ENCODE data around the gene RTL10.

Gene RTL10

DNA sequence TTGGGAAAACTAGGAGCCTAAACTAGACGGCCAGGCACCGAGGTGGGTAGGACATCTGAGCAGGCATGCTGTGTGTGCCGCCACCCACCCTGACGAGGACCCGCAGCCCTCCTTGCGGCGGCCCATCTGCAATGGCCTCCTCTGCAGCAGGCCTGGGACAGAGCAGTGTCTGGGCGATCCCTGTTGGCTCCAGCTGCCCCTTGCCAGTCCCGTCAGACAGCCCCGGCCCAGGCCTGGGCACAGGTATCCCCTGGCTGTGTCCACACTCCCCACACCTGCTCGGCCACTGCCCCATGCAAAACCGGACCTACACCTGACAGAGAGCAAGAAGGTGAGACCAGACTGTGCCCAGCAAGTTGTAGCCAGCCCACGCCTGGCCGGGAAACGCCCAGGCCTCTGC, 38.7 kb upstream of the RTL10 start:
- DNase-seq: no peak
- Histone ChIP-seq H2AFZ (ENCODE audit: low read length) (no peak overlapping the region), H3K9me2 (replicated peaks; ENCODE audit: insufficient read depth, low read length) (no peaks in the 10 kb centered on the region), H3F3A (ENCODE audit: insufficient read depth, low read length) (peaks cover 17% of the 10 kb centered on the region), H3K4me1 (ENCODE audit: low read length) (peaks cover 26% of the 10 kb centered on the region), H3K27ac (ENCODE audit: low read length) (no peak overlapping the region), H3K4me2 (ENCODE audit: low read depth, low read length) (no peak overlapping the region), H3K27me3 (replicated peaks; ENCODE audit: insufficient read depth, low read length) (no peaks in the 10 kb centered on the region), H3K9me3 (replicated peaks; ENCODE audit: insufficient read depth, low read length) (no peaks in the 10 kb centered on the region), H3K9ac (ENCODE audit: low read length) (no peak overlapping the region), H3K4me3 (ENCODE audit: low read length) (no peak overlapping the region), H3K79me2 (ENCODE audit: low read length) (no peaks in the 10 kb centered on the region), H4K20me1 (ENCODE audit: insufficient read depth, low read length) (no peaks in the 10 kb centered on the region), H3K36me3 (replicated peaks; ENCODE audit: insufficient read depth, low read length) (no peaks in the 10 kb centered on the region)
- TF ChIP-seq EZH2 (optimal IDR thresholded peaks at IDR 0.05; ENCODE audit: low read depth, low read length) (no peak), EZH2phosphoT487 (IDR thresholded peaks at IDR 0.05; ENCODE audit: low read length) (no peak)
- TF ChIP-seq, protein P1, sequence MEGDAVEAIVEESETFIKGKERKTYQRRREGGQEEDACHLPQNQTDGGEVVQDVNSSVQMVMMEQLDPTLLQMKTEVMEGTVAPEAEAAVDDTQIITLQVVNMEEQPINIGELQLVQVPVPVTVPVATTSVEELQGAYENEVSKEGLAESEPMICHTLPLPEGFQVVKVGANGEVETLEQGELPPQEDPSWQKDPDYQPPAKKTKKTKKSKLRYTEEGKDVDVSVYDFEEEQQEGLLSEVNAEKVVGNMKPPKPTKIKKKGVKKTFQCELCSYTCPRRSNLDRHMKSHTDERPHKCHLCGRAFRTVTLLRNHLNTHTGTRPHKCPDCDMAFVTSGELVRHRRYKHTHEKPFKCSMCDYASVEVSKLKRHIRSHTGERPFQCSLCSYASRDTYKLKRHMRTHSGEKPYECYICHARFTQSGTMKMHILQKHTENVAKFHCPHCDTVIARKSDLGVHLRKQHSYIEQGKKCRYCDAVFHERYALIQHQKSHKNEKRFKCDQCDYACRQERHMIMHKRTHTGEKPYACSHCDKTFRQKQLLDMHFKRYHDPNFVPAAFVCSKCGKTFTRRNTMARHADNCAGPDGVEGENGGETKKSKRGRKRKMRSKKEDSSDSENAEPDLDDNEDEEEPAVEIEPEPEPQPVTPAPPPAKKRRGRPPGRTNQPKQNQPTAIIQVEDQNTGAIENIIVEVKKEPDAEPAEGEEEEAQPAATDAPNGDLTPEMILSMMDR (IDR thresholded peaks at IDR 0.05; ENCODE audit: low read length): no peak

DNA sequence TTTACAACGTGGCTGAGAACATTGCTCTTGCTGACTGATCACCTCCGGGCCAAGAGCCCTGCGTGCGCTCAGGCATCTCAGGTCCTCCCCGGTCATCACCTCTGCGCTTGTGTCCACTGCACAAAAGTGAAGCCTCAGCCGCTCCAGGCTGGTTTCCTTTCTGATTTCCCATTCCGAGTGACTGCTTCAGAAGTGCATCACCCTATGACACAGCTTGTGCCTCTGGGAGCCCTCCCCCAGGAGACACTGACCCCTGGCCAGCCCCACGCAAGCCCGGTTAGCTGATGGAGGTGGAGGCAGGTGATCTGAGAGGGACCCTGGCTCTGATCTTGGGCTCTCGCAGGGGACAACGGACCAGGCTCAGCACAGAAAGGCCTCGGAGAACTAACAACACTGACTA, 38.3 kb upstream of the RTL10 start:
- Histone ChIP-seq H3K4me1 (ENCODE audit: low read length) (peaks cover 26% of the 10 kb centered on the region), H3K79me2 (ENCODE audit: low read length) (no peaks in the 10 kb centered on the region), H3K27me3 (replicated peaks; ENCODE audit: insufficient read depth, low read length) (no peaks in the 10 kb centered on the region), H3K4me3 (ENCODE audit: low read length) (no peak overlapping the region), H4K20me1 (ENCODE audit: insufficient read depth, low read length) (no peaks in the 10 kb centered on the region), H3K27ac (ENCODE audit: low read length) (no peak overlapping the region), H3K4me2 (ENCODE audit: low read depth, low read length) (peak overlapping the region; percentile 99; the same call in 1 of the 2 replicates), H3K9me3 (replicated peaks; ENCODE audit: insufficient read depth, low read length) (no peaks in the 10 kb centered on the region), H3K36me3 (replicated peaks; ENCODE audit: insufficient read depth, low read length) (no peaks in the 10 kb centered on the region), H3K9me2 (replicated peaks; ENCODE audit: insufficient read depth, low read length) (no peaks in the 10 kb centered on the region), H2AFZ (ENCODE audit: low read length) (0 out of 2 replicates have a peak overlapping the region, but pooled peaks have one; percentile 96), H3K9ac (ENCODE audit: low read length) (no peak overlapping the region), H3F3A (ENCODE audit: insufficient read depth, low read length) (peaks cover 17% of the 10 kb centered on the region)
- no peak for DNase-seq
- TF ChIP-seq EZH2 (optimal IDR thresholded peaks at IDR 0.05; ENCODE audit: low read depth, low read length): no peak
- TF ChIP-seq, protein P1 (IDR thresholded peaks at IDR 0.05; ENCODE audit: low read length): no peak

DNA sequence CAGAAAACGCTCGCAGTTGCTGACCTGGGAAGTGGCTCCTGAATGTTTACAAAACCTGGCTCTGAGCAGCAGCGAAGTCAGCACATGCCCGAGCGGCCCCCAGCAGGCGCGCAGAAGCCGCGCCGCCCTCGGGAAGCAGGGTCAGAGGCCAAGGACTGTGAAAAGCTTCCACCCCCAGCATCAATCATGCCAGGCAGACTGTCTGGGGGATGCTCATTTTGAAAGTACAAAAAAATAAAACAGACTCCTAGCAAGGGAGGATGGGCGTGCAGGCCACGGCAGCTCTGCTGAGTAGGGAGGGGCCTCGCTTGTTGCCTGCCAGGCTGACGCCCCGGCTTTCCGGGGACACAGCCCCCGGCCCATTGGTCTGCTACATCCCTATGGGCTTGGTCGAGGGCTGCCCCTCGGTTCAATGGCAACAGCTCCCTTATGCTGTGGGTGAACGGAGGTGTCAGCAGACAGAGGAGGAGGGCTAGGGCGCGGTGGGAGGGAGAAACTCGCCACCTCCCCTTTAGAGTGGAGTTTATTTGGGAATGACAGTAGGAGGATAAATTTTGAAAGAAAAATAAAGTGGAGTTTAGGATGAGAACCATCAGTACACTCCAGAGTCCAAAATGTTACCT, 37.7 kb upstream of the RTL10 start:
- TF ChIP-seq EZH2phosphoT487 (IDR thresholded peaks at IDR 0.05; ENCODE audit: low read length) (no peak), EZH2 (optimal IDR thresholded peaks at IDR 0.05; ENCODE audit: low read depth, low read length) (no peak)
- TF ChIP-seq, protein P1 (IDR thresholded peaks at IDR 0.05; ENCODE audit: low read length): no peak
- DNase-seq: no peak
- peaks cover 17% of the 10 kb centered on the region for H3F3A ChIP-seq (ENCODE audit: insufficient read depth, low read length)
- no peaks in the 10 kb centered on the region for H4K20me1 ChIP-seq (ENCODE audit: insufficient read depth, low read length)
- H3K36me3 ChIP-seq (replicated peaks; ENCODE audit: insufficient read depth, low read length): no peaks in the 10 kb centered on the region
- H3K79me2 ChIP-seq (ENCODE audit: low read length): no peaks in the 10 kb centered on the region
- H3K9me2 ChIP-seq (replicated peaks; ENCODE audit: insufficient read depth, low read length): no peaks in the 10 kb centered on the region
- peaks cover 26% of the 10 kb centered on the region for H3K4me1 ChIP-seq (ENCODE audit: low read length)
- peak overlapping the region; percentile 95 for H3K27ac ChIP-seq (ENCODE audit: low read length)
- peak overlapping the region; percentile 99 for H3K4me2 ChIP-seq (ENCODE audit: low read depth, low read length)
- peak overlapping the region; percentile 62 for H3K4me3 ChIP-seq (ENCODE audit: low read length)
- no peaks in the 10 kb centered on the region for H3K27me3 ChIP-seq (replicated peaks; ENCODE audit: insufficient read depth, low read length)
- peak overlapping the region; percentile 67 for H3K9ac ChIP-seq (ENCODE audit: low read length)
- no peaks in the 10 kb centered on the region for H3K9me3 ChIP-seq (replicated peaks; ENCODE audit: insufficient read depth, low read length)
- H2AFZ ChIP-seq (ENCODE audit: low read length): peak overlapping the region; percentile 96

All from MM.1S (cell line).